Loucy (cell line): Measurements from ENCODE around the gene PLCL1.

Source experiments
- H2AFZ ChIP-seq: fragments of 200-600 bp; sonication (generic); 2 replicates; pipeline ENCODE4 v1.6.0; 2016; ENCODE audit warnings: antibody characterized with exemption, mild to moderate bottlenecking, low read length, moderate library complexity
- H3F3A ChIP-seq: fragments of 200-600 bp; 2 replicates; pipeline ENCODE4 v1.6.0; 2016; ENCODE audit warnings: antibody characterized with exemption, low read depth, mild to moderate bottlenecking
- H3K27me3 ChIP-seq: fragments of 200-600 bp; sonication (generic); 2 replicates; pipeline ENCODE4 v1.6.1; 2014; ENCODE audit warnings: low read length, mild to moderate bottlenecking; ENCODE audit not compliant: insufficient read depth, poor library complexity, severe bottlenecking
- H3K36me3 ChIP-seq: fragments of 200-600 bp; sonication (generic); 2 replicates; pipeline ENCODE4 v1.6.1; 2016; ENCODE audit warnings: low read length; ENCODE audit not compliant: insufficient read depth
- H3K4me1 ChIP-seq: fragments of 200-600 bp; sonication (generic); 2 replicates; pipeline ENCODE4 v1.5.1; 2014; ENCODE audit warnings: low read length, mild to moderate bottlenecking; ENCODE audit not compliant: insufficient read depth, poor library complexity, severe bottlenecking
- H3K4me2 ChIP-seq: fragments of 200-600 bp; sonication (generic); 2 replicates; pipeline ENCODE4 v1.6.0; 2014; ENCODE audit warnings: antibody characterized with exemption, low read length, low read depth, mild to moderate bottlenecking; ENCODE audit not compliant: poor library complexity, severe bottlenecking
- H3K4me3 ChIP-seq: fragments of 200-600 bp; sonication (generic); 2 replicates; pipeline ENCODE4 v1.5.1; 2014; ENCODE audit warnings: low read length, mild to moderate bottlenecking, mixed read lengths; ENCODE audit not compliant: poor library complexity, severe bottlenecking
- H3K79me2 ChIP-seq: fragments of 200-600 bp; sonication (generic); 2 replicates; pipeline ENCODE4 v1.6.1; 2014; ENCODE audit warnings: low read length; ENCODE audit not compliant: insufficient read depth
- H3K9ac ChIP-seq: fragments of 200-600 bp; sonication (generic); 2 replicates; pipeline ENCODE4 v1.6.0; 2014; ENCODE audit warnings: mild to moderate bottlenecking, low read depth, low read length, moderate library complexity; ENCODE audit not compliant: poor library complexity, severe bottlenecking
- H3K9me2 ChIP-seq: fragments of 200-600 bp; sonication (generic); replicated peaks from 2 replicates; pipeline ENCODE4 v1.6.1; 2016; ENCODE audit warnings: low read depth, low read length, mixed read lengths
- H3K9me3 ChIP-seq: fragments of 200-600 bp; sonication (generic); 2 replicates; pipeline ENCODE4 v1.6.1; 2014; ENCODE audit warnings: mild to moderate bottlenecking, antibody characterized with exemption, low read length, low read depth; ENCODE audit not compliant: insufficient read depth
- H4K20me1 ChIP-seq: fragments of 200-600 bp; sonication (generic); 2 replicates; pipeline ENCODE4 v1.6.0; 2014; ENCODE audit warnings: antibody characterized with exemption, low read length, mild to moderate bottlenecking; ENCODE audit not compliant: insufficient read depth, poor library complexity, severe bottlenecking
- CTCF ChIP-seq: fragments of 200-600 bp; sonication (generic); conservative IDR thresholded peaks from 2 replicates; pipeline ENCODE4 v1.5.1; 2014; ENCODE audit warnings: mild to moderate bottlenecking, antibody characterized with exemption, low read length
- EZH2phosphoT487 ChIP-seq: fragments of 200-600 bp; IDR thresholded peaks from 2 replicates; pipeline ENCODE4 v1.6.1; 2018; ENCODE audit warnings: antibody characterized with exemption, mild to moderate bottlenecking, moderate library complexity, borderline replicate concordance

Gene PLCL1

DNA sequence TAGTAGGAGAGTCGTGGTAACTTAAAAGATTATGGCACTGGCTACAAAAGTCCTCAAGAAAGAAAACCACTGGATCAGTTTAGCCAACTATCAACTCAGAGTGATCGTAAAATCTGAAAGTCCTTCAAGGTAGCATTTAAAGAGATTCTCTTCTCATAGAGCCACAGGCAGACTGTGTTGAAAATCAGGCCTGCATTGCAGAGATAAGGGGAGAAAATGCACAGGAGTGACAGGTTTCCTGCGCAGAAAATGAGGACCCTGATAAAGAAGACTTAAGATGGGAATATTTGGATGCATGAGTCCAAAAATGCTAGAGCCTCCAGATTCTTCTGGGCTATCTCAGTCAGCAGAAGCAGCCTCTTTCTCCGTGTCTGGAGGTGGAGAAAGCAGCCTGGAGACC is 360.9 kb downstream of the PLCL1 start:
- no peaks in the 10 kb centered on the region for H3K9me2 ChIP-seq
- H3K9me3 ChIP-seq: no peaks in the 10 kb centered on the region
- no peak overlapping the region for H3K9ac ChIP-seq
- no peaks in the 10 kb centered on the region for H3K79me2 ChIP-seq
- H3K4me1 ChIP-seq: no peaks in the 10 kb centered on the region
- no peak overlapping the region for H3K4me3 ChIP-seq
- no peaks in the 10 kb centered on the region for H3F3A ChIP-seq
- no peak for TF ChIP-seq EZH2phosphoT487
- TF ChIP-seq CTCF: no peak
- H3K36me3 ChIP-seq: no peaks in the 10 kb centered on the region
- no peaks in the 10 kb centered on the region for H4K20me1 ChIP-seq
- H3K27me3 ChIP-seq: no peaks in the 10 kb centered on the region
- H3K4me2 ChIP-seq: no peak overlapping the region
- H2AFZ ChIP-seq: no peak overlapping the region

DNA sequence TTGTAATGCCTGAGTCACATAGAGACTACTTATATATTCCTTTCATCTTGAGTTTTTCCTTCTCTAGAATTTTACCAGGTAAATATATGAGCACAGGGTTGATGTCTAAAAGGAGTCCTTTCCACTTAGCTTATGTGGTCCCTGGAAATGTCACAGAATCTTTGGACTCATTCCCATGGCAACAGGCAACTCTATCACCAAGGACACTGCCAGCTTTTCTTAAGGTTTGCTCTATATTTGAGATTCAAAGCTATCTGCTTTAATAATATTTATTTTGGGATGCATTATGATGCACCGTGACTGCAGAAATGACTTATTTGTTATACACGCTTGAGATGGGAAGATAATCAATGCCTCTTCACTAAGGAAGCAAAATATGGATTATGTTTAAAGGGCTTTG is 363.0 kb downstream of the PLCL1 start:
- Histone ChIP-seq H2AFZ (no peak overlapping the region), H3K4me3 (no peak overlapping the region), H3K4me1 (no peaks in the 10 kb centered on the region), H3F3A (no peaks in the 10 kb centered on the region), H3K4me2 (no peak overlapping the region), H3K9me2 (no peaks in the 10 kb centered on the region), H3K9ac (no peak overlapping the region), H3K27me3 (no peaks in the 10 kb centered on the region), H3K9me3 (no peaks in the 10 kb centered on the region), H3K79me2 (no peaks in the 10 kb centered on the region), H3K36me3 (no peaks in the 10 kb centered on the region), H4K20me1 (no peaks in the 10 kb centered on the region)
- TF ChIP-seq EZH2phosphoT487: no peak
- no peak for TF ChIP-seq CTCF

DNA sequence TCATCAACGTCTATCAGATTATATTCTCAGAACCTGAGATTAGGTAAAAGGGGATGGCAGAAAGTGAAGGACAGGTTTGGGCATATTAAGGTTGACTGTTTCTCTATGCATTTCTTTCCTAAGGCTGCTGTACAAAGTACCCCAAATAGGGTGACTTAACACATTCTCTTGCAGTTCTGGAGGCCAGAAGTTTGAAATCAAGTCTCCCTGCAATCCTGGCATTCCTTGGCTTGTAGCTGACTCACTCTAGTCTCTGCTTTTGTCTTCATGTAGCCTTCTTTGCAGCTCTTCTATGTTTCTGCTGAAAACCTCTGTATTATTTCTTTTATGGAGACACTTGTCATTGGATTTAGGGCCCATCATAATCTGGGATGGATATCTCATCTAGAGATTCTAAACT is 364.3 kb downstream of the PLCL1 start:
- no peaks in the 10 kb centered on the region for H3K27me3 ChIP-seq
- H3K9ac ChIP-seq: no peak overlapping the region
- no peaks in the 10 kb centered on the region for H3K36me3 ChIP-seq
- H2AFZ ChIP-seq: no peak overlapping the region
- no peaks in the 10 kb centered on the region for H3K79me2 ChIP-seq
- no peaks in the 10 kb centered on the region for H4K20me1 ChIP-seq
- TF ChIP-seq CTCF (no peak), EZH2phosphoT487 (no peak)
- no peak overlapping the region for H3K4me2 ChIP-seq
- no peak overlapping the region for H3K4me3 ChIP-seq
- H3F3A ChIP-seq: no peaks in the 10 kb centered on the region
- H3K4me1 ChIP-seq: no peaks in the 10 kb centered on the region
- H3K9me2 ChIP-seq: no peaks in the 10 kb centered on the region
- H3K9me3 ChIP-seq: no peaks in the 10 kb centered on the region
